PC-3 (cell line): ENCODE data around the gene TSHZ2. TPM values are rescaled to one million over a fixed set of nuclear protein-coding genes. Genes with fewer than 3 reads are reported as not detected.
A peak's percentile ranks its signal among the peaks of the same experiment; 100 is the strongest.

Source experiments
- ATAC-seq: fragments of 200-7000 bp; cut with Tn5 transposase; 2 replicates; pipeline ENCODE4 v1.9.1; 2020; ENCODE audit warnings: mild to moderate bottlenecking, moderate library complexity
- BruUV-seq: library from RNA; stranded (reverse); fragments of 400-500 nt; replicated peaks from 2 replicates; lab custom pipeline; 2021; lab: Mats Ljungman, UMichigan
- CTCF ChIA-PET: fragments of 300-600 bp; sonication (Branson Sonifier 250); formaldehyde crosslinking; loops from one replicate; lab custom pipeline; 2022; ENCODE audit warnings: antibody characterized with exemption; lab: Charles Lee
- POLR2A ChIA-PET: fragments of 300-600 bp; sonication (Branson Sonifier 250); formaldehyde crosslinking; loops from one replicate; lab custom pipeline; 2022; ENCODE audit warnings: antibody characterized with exemption; ENCODE audit not compliant: unreplicated experiment; lab: Charles Lee
- DNase-seq: peaks from one replicate; pipeline ENCODE4 v3.0.0-alpha.2; 2015
- H2AFZ ChIP-seq: fragments of 300-600 bp; sonication (generic); 2 replicates; pipeline ENCODE4 v1.6.0; 2016; ENCODE audit warnings: antibody characterized with exemption, low read length
- H3F3A ChIP-seq: fragments of 300-600 bp; sonication (generic); one replicate; pipeline ENCODE4 v1.6.0; 2017; ENCODE audit warnings: antibody characterized with exemption, low read length, control low read depth, mild to moderate bottlenecking; ENCODE audit not compliant: unreplicated experiment
- H3K27ac ChIP-seq: fragments of 300-600 bp; sonication (generic); 2 replicates; pipeline ENCODE4 v1.5.1; 2016; ENCODE audit warnings: mild to moderate bottlenecking, low read length
- H3K27me3 ChIP-seq: fragments of 300-600 bp; sonication (generic); 2 replicates; pipeline ENCODE4 v1.6.1; 2016; ENCODE audit warnings: low read length, mixed read lengths
- H3K36me3 ChIP-seq: fragments of 300-600 bp; sonication (generic); 2 replicates; pipeline ENCODE4 v1.6.1; 2016; ENCODE audit warnings: low read depth, mixed run types, low read length, mixed read lengths
- H3K4me1 ChIP-seq: fragments of 300-600 bp; sonication (generic); 2 replicates; pipeline ENCODE4 v1.5.1; 2016; ENCODE audit warnings: low read length; ENCODE audit not compliant: insufficient read depth
- H3K4me2 ChIP-seq: fragments of 300-600 bp; sonication (generic); 2 replicates; pipeline ENCODE4 v1.6.0; 2016; ENCODE audit warnings: low read length
- H3K4me3 ChIP-seq: fragments of 300-600 bp; sonication (generic); 2 replicates; pipeline ENCODE4 v1.5.1; 2016; ENCODE audit warnings: mild to moderate bottlenecking, low read length, mixed read lengths
- H3K79me2 ChIP-seq: fragments of 300-600 bp; sonication (generic); 2 replicates; pipeline ENCODE4 v1.6.1; 2017; ENCODE audit warnings: low read length, mixed read lengths
- H3K9ac ChIP-seq: fragments of 300-600 bp; sonication (generic); 2 replicates; pipeline ENCODE4 v1.6.0; 2016; ENCODE audit warnings: mild to moderate bottlenecking, low read length
- H3K9me2 ChIP-seq: fragments of 300-600 bp; sonication (generic); replicated peaks from 2 replicates; pipeline ENCODE4 v1.6.1; 2016; ENCODE audit warnings: mixed run types, low read length, mixed read lengths
- H3K9me3 ChIP-seq: fragments of 300-600 bp; sonication (generic); 2 replicates; pipeline ENCODE4 v1.6.1; 2016; ENCODE audit warnings: low read length, mixed read lengths
- H4K20me1 ChIP-seq: fragments of 300-600 bp; sonication (generic); 2 replicates; pipeline ENCODE4 v1.6.1; 2016; ENCODE audit warnings: low read length, mixed read lengths
- EZH2 ChIP-seq: fragments of 300-600 bp; sonication (generic); IDR thresholded peaks from one replicate; pipeline ENCODE4 v1.6.1; 2017; ENCODE audit warnings: antibody characterized with exemption, mild to moderate bottlenecking, low read length; ENCODE audit not compliant: unreplicated experiment
- EZH2phosphoT487 ChIP-seq: fragments of 300-600 bp; sonication (generic); IDR thresholded peaks from 2 replicates; pipeline ENCODE4 v1.6.1; 2018; ENCODE audit warnings: mild to moderate bottlenecking, antibody characterized with exemption, low read length, borderline replicate concordance
- intact Hi-C: fragments of 100-400 bp; cut with micrococcal nuclease; formaldehyde crosslinking; loops from 2 replicates; pipeline ENCODE4 v1.9.0; 2023
- total RNA-seq: library from RNA; depleted of rRNA; stranded (reverse); fragments of >200 nt; gene quantifications from 2 replicates; pipeline ENCODE4 v1.2.3, GENCODE V29; 2014
- TF ChIP-seq, protein P1 (sequence below): fragments of 300-600 bp; sonication (generic); conservative IDR thresholded peaks from 2 replicates; pipeline ENCODE4 v1.5.1; 2017; ENCODE audit warnings: antibody characterized with exemption, low read depth, mild to moderate bottlenecking, low read length

Gene TSHZ2
- total RNA-seq, 1 experiment from 2014 or later: not detected

DNA sequence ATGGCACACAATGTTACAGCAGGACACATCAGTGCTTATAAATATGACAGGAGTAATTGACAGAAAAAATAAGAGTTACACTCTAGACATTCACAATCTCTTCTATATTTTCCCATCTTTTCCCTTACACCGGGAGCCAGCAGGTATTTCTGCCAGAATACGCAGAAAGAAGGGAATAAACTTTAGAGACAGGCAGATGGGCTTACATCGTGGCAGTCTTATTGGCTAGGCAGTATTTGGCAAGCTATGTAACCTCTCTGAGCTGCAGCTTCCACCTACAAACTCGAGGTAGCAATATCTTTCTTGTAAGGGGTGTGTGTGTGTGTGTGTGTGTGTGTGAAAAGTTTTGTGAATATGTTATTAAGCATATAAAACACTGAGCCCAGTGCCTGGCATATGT, 33.0 kb upstream of the TSHZ2 start:
- no peaks in the 10 kb centered on the region for H3F3A ChIP-seq
- no peak overlapping the region for H3K4me2 ChIP-seq
- POLR2A ChIA-PET: no interaction called here
- no peaks in the 10 kb centered on the region for H3K79me2 ChIP-seq
- no peaks in the 10 kb centered on the region for H4K20me1 ChIP-seq
- no TSS peak for BruUV-seq
- no peak overlapping the region for H2AFZ ChIP-seq
- no peaks in the 10 kb centered on the region for H3K4me1 ChIP-seq
- intact Hi-C loops: no loop called here
- no peaks in the 10 kb centered on the region for H3K9me2 ChIP-seq
- TF ChIP-seq EZH2phosphoT487 (no peak), EZH2 (no peak)
- TF ChIP-seq, protein P1, sequence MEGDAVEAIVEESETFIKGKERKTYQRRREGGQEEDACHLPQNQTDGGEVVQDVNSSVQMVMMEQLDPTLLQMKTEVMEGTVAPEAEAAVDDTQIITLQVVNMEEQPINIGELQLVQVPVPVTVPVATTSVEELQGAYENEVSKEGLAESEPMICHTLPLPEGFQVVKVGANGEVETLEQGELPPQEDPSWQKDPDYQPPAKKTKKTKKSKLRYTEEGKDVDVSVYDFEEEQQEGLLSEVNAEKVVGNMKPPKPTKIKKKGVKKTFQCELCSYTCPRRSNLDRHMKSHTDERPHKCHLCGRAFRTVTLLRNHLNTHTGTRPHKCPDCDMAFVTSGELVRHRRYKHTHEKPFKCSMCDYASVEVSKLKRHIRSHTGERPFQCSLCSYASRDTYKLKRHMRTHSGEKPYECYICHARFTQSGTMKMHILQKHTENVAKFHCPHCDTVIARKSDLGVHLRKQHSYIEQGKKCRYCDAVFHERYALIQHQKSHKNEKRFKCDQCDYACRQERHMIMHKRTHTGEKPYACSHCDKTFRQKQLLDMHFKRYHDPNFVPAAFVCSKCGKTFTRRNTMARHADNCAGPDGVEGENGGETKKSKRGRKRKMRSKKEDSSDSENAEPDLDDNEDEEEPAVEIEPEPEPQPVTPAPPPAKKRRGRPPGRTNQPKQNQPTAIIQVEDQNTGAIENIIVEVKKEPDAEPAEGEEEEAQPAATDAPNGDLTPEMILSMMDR: no peak
- no peak overlapping the region for H3K27ac ChIP-seq
- no peaks in the 10 kb centered on the region for H3K36me3 ChIP-seq
- peaks cover 12% of the 10 kb centered on the region; the same call in 1 of the 2 replicates for H3K27me3 ChIP-seq
- 0 out of 2 replicates have a peak, but pooled peaks cover 4% of the 10 kb centered on the region for H3K9me3 ChIP-seq
- DNase-seq: no peak
- no peak overlapping the region for H3K9ac ChIP-seq
- no peak overlapping the region for H3K4me3 ChIP-seq
- CTCF ChIA-PET: no interaction called here
- no peak for ATAC-seq

DNA sequence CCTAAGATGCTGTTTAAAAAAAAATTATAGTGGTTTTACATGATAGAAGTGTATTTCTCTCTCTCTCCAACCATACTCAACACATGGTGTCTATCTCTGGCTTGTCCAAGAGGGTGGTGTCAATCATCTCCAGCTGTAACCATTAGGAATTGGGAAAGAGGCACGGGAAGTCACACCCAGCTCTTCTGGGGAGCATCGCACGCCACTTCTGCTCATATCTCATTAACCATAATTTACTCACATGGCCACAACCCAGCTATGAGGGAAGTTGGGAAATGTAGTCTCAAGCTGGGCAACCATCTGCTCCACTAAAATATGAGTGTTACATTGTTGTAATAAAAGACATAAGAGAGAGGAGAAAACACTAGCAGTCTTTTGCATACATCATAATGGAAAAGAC, 30.4 kb upstream of the TSHZ2 start:
- Histone ChIP-seq H3K9ac (no peak overlapping the region), H3K4me3 (no peak overlapping the region), H3K9me2 (no peaks in the 10 kb centered on the region), H3K9me3 (0 out of 2 replicates have a peak, but pooled peaks cover 9% of the 10 kb centered on the region), H3F3A (no peaks in the 10 kb centered on the region), H3K4me1 (peaks cover 8% of the 10 kb centered on the region; the same call in 1 of the 2 replicates), H3K79me2 (no peaks in the 10 kb centered on the region), H3K4me2 (no peak overlapping the region), H4K20me1 (no peaks in the 10 kb centered on the region), H3K27me3 (peaks cover 10% of the 10 kb centered on the region; the same call in 1 of the 2 replicates), H3K36me3 (no peaks in the 10 kb centered on the region), H2AFZ (no peak overlapping the region), H3K27ac (no peak overlapping the region)
- TF ChIP-seq EZH2phosphoT487: no peak
- no peak for TF ChIP-seq EZH2
- TF ChIP-seq, protein P1: no peak
- DNase-seq (no peak), ATAC-seq (no peak)
- ChIA-PET CTCF (no interaction called here), POLR2A (no interaction called here)
- intact Hi-C loops: no loop called here
- no TSS peak for BruUV-seq

DNA sequence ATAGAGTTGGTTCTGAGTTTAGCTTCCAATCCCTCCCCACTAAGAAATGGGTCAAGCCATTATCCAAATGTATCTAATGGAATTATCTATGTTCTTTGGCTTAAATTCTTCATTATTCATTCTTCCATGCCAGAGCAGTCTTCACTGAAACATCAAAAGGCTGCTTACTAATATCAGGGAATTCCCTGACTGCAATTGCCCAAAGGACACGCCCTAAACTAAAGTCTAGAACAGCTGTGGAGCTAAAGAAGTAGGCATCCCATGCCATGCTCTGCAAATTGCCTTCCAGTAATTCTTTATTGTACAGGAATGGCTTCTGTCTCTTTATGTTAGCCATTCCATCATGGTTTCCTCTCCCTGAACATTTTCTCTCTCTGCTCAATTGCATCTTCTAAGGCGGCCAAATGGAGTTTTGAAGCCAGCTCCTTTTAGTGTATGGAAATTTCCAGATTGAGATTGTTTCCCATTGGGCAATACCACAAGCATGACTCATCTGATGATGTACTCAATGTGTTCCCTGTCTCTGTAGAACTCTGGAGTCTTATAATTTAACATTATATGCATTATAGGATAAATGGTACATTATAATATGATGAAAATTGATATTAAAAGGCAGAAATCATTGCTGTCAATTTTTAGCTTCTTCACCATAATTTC, 28.8 kb upstream of the TSHZ2 start:
- POLR2A ChIA-PET: no interaction called here
- peaks cover 18% of the 10 kb centered on the region; the same call in 1 of the 2 replicates for H3K9me3 ChIP-seq
- peak; percentile 12 for DNase-seq
- H3K27me3 ChIP-seq: peaks cover 4% of the 10 kb centered on the region; the same call in 1 of the 2 replicates
- no peak for TF ChIP-seq EZH2phosphoT487
- TF ChIP-seq, protein P1: no peak
- no peak for TF ChIP-seq EZH2
- intact Hi-C loops: no loop called here
- no peaks in the 10 kb centered on the region for H4K20me1 ChIP-seq
- no peaks in the 10 kb centered on the region for H3K9me2 ChIP-seq
- BruUV-seq: no TSS peak
- no peak overlapping the region for H3K9ac ChIP-seq
- CTCF ChIA-PET: no interaction called here
- no peak overlapping the region for H2AFZ ChIP-seq
- ATAC-seq: no peak
- no peak overlapping the region for H3K4me3 ChIP-seq
- H3F3A ChIP-seq: no peaks in the 10 kb centered on the region
- no peaks in the 10 kb centered on the region for H3K36me3 ChIP-seq
- no peak overlapping the region for H3K27ac ChIP-seq
- no peak overlapping the region for H3K4me2 ChIP-seq
- no peaks in the 10 kb centered on the region for H3K79me2 ChIP-seq
- peaks cover 8% of the 10 kb centered on the region; the same call in 1 of the 2 replicates for H3K4me1 ChIP-seq
